Stimulated activated CD4-positive, alpha-beta T cell treated with anti-CD3 and anti-CD28 coated beads, Interleukin-4, amount 100 ng/mL, for 48 hours (primary cell): ENCODE measurements around the gene BMAL2.

ENCODE experiments used
- DNase-seq, 2 donors: peaks; one replicate each; pipeline ENCODE4 v3.0.0-alpha.2; 2020; ENCODE audit warnings: low read depth in 2 of 2

Gene BMAL2

GRCh38 chr12:27355979-27356378 lies 23.3 kb downstream of the BMAL2 start:
- DNase-seq = no peak

- no peak for DNase-seq
Measured at GRCh38 chr12:27359578-27360340, 27.1 kb downstream of the BMAL2 start.

DNA sequence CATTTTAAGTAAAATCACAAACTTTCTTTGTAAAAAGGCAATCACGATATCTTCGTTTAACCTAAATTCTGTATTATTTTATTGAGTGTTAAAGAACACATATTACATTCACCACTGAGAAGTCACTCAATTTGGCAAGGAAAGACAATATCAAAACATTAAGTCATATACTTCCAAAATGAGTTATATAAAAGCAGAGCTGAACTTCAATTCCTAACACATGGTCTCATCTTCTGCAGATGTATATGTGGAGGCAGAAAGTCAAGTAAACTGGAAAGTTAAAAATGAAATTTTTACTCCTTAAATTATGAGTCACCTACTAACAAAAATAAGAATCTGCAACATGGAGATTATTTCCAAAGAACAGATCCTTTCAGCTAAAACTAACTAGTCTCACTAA lies 28.7 kb downstream of the BMAL2 start:
- no peak for DNase-seq

DNA sequence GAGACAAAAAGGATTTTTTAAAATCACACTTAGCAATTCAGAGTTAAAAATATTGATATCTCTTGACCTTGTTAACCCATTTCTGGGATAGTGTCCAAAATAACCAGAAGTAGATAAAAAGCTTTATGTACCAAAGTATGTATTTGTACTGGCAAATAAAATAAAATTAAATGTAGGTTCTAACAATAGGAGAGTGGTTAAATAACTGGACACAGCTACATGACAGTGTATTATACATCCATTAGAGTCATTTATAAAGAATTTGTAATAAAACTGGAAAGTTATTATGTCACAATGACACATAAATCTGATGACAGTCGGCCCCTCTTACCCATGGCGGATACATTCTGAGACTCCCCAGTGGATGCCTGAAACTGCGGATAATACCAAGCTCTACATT lies 34.0 kb downstream of the BMAL2 start:
- DNase-seq = no peak

- DNase-seq = no peak
Measured at GRCh38 chr12:27367078-27367477, 34.4 kb downstream of the BMAL2 start.

- no peak for DNase-seq
Measured at GRCh38 chr12:27382171-27382795, 49.6 kb downstream of the BMAL2 start.
